HG03354 (cell line): ENCODE results near the gene CD207.
"Not testable (repeated sequence)": the region's sequence is repeated elsewhere in the genome, so short reads cannot be mapped to it uniquely, and the experiment has no call there.

Experiments used
- ATAC-seq: cut with Tn5 transposase; IDR thresholded peaks from one replicate; pipeline ENCODE4 v1.9.1; 2021; ENCODE audit warnings: mild to moderate bottlenecking; ENCODE audit not compliant: unreplicated experiment, poor library complexity, severe bottlenecking

Gene CD207

DNA sequence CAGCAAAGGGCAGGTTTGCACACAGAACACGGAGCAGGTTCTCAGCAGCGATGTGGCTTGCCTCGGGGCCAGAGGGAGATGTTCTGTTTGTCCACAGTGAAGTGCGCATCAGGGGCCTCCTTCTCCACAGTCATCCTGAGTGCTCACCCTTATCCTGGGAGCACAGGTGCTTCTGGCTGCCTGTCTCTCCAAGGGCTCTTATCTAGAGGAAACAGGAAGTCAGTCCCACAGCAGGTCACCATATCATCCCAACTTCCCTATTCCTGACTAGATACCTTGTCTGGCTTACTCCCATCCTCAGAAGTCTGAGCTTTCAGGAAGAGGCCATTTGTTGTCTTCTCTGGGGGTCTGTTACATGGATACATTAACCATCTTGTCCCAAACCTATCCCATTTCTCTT, at the start of gene CD207:
Gene CD207, minus strand, starts transcription at position 174 of the 400 bp plus-strand sequence. Its CDS starts 40 bp downstream, at position 134.
- no peak for ATAC-seq

DNA sequence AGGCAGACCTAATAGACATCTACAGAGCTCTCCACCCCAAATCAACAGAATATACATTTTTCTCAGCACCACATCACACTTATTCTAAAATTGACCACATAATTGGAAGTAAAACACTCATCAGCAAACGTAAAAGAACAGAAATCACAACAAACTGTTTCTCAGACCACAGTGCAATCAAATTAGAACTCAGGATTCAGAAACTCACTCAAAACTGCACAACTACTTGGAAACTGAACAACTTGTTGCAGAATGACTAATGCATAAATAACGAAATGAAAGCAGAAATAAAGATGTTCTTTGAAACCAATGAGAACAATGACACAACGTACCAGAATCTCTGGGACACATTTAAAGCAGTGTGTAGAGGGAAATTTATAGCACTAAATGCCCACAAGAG, 42.9 kb upstream of the CD207 start:
- not testable (repeated sequence) for ATAC-seq

DNA sequence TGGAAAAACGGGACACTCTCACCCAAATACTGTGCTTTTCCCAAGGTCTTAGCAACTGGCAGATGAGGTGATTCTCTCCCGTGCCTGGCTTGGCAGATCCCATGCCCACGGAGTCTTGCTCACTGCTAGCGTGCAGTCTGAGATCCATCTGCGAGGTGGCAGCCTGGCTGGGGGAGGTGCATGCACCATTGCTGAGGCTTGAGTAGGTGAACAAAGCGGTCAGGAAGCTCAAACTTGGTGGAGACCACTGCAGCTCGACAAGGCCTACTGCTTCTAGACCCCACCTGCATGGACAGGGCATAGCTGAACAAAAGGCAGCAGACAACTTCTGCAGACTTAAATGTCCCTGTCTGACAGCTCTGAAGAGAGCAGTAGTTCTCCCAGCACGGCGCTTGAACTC, 40.5 kb upstream of the CD207 start:
- ATAC-seq, result not testable (repeated sequence)

DNA sequence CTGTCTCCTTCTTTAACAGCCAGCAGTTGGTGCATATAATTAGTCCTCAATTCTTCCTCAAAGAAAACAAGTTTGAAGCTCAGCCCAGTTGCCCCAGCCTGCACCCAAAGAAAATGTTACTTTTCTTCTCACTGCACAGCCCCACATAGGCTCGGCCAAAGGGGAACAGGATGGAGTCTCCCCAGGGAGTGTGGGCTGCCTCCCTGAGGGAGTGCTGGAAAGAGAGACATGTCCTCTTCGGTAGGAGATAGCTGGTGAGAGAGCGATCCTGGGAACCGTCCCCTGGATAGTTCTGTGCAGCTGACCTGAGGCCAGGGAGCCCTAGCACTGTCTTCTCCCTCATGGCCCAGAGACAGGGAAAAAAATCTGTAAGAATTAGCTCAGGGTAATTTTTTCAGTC, 37.9 kb upstream of the CD207 start:
- no peak for ATAC-seq

DNA sequence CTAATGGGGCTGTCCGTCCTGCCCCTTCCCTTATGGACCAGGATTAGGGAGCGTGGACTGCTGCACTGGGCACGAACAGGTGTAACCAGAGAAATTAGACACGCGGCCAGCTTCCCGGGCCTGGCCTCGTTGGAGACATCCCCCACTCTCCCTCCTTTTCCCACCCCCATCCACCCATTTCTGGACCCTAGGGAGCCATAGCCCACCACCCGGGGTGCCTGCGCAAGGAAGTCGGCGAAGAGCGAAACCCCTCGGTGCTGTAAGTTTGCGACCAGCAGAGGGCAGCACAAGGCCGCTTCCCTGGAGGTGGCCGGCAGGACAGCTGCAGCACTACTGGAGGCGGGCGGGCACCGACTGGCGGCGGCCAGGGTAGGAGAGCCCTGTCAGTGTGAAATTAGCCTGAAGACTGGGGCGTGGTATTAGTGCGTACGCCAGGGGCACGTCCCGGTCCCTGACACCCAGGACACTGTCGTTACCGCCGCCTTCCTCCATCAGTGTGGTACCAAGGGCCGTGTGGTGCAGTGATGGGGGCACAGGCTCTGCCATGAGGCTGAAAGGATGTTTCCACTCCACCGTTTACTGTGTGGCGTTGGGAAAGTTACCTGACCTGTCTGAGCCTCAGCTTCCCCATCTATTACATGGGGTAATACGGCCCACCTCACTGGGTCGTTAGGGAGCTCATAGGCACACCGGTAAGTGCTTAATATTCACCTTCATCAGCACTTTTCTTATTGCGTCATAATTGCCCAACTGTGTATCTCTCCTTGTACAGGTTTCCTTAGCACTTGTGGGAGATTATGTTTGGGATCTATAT, 36.0 kb upstream of the CD207 start:
- peak; percentile 89 for ATAC-seq

DNA sequence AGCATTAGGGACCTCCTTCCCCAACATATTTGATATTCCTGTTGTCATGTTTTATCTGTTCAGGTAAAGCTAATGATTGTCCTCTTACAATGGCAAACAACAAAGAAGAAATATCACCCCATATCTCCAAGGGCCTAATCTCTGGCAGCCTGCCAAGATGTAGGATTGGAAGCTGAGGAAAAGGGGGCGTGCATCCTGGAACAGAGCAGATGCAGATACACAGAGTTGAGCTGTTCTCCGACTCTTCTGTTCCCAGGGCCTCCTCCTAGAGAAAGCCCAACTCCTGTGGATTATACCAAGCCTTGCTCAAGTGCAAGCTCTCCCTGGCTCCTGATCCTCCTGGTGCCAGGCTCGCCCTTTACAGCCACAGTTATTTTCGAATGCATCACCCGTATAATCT, 35.2 kb upstream of the CD207 start:
- ATAC-seq, result no peak

DNA sequence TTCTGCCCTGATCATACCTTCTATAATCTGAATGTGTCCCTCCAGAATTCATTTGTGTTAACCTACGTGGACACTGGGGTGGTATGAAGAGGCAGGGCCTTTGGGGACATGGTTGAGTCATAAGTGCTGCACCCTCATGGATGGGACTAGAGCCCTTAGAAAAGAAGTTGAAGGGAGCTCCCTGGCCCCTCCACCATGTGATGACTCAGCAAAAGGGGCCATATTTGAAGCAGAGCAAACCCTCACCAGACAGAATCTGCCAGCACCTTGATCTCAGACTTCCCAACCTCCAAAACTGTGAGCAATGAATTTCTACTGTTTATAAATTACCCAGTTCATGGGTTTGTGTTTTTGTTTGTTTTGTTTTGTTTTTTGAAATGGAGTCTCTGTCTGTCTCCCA, 33.4 kb upstream of the CD207 start:
- ATAC-seq, result no peak

DNA sequence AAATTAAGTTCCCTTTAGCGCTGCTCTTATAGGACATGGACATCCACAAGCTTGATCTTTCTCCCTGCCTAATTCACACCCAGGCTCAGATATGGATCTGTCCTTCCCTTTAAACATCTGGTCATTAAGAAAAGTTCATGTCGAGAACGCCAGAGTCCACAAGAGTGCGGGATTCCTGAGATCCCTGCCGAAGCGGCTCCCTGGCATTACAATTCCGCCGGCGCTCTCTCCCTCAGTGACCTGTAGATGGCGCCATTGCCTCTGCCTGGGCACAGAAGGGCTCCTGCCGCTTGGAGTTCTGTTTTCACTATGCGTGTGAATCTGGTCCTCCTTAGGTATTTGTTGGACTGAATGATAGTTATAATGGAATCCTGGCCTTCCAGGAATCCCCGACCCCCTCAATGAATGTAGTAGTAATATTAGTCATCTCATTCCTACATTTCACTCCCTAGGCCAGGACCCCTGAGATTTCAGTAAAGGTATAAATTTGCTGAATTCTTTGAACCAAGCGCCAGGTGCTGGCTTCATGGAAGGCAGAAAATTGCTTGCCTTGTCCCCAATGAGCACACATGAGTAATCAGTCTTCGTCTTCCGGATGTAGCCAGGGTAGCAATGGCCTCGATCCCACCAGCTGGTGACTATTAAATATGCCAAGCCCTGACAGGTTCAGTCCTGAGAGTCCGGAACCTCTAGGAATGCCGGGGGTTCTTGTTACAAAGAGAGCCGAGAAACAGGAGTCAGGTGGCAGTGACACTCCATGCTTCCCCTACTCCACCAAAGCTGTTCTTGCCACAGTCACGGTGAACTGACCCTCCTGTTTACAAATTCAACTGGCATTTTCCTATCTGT, 26.4 kb upstream of the CD207 start:
- peak; percentile 60 for ATAC-seq

DNA sequence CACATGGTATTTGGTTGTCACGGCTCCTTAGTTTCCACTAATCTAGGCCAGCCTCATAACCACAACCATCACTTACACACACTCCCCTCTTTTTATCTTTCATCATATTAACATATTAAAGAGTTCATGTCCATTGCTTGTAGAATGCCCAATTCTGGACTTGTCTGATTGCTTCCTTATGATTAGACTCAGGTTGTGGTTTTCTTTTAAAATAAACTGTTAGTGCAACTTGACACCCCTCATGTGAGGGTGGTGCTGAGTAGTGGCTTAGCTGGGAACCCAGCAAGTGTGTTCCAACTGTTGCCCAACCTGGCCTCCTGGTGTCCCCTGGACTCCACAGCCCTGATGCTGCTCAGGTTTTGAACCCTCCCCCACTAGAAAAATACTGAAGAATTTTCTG, 20.1 kb upstream of the CD207 start:
- ATAC-seq, result no peak

DNA sequence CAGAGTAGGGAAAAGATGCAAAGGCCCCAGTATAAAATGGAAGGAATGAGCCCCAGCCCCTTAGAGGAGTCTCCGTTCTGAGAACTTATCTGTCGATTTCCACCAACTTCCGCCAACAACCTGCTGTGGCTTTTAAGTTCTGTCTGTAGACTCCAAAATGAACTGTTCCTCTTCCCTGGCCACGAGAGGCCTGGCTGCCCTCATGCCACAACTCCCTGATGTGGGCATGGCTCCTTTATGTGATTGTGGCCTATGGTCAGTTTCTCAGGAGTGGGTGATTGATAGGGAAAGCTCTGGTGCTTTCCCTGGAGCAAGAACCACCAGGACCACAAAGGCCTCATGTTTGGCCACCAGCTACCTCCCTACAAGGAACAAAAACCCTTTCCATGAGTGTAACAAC, 18.8 kb upstream of the CD207 start:
- ATAC-seq, result no peak

DNA sequence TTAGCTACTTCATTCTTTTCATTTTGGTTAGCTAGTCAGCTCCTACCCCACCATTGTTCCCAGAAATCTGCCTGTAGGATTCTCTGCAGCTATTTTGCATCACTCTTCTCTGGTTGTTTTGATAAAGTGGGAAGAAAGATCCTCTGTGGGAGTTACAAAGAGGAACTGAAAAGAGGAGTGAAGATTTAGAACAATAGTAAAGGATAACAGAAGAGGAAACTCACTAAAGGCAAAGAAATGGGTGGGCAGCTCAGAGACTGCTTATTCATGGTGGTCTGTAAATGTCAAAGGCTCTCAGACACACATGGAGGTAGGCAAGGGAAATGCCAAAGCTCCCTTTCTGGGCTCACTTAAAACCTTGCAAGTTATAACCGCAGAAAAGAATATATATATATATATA, 17.2 kb upstream of the CD207 start:
- no peak for ATAC-seq

DNA sequence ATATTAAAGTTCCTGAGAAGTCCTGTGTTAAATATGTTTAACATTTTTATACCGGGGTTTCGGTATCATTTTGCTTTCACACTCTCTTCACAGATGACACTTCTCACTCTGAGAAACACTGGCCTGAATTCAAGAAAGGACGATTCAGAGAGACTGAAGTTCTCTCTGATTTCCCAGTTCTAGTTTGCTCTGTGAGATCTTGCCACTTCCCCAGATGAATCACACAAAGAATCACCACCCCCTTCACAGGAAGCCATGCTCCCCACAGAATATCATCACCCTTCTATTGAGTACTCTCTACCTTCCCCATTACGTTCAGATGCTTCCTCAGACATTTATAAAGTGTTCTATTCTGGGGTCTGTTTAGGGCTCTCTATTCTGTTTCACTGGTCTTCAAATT, 16.1 kb upstream of the CD207 start:
- no peak for ATAC-seq

DNA sequence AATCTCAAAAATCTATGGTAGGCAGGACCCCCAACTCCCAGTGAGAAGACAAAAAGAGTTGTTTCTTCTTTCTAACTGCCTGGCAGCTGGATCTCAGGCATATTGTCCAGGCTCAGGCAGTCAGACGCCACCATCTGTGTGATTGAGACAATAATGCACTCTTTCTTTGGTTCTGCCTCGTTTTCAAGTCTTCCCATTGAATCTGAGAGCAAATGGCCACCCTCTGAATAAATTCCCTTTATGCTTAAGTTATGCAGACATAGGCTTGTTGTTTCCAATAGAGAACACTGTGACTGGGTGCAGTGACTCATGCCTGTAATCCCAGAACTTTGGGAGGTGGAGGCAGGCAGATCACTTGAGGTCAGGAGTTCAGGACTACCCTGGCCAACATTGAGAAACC, 15.3 kb upstream of the CD207 start:
- ATAC-seq, result no peak

DNA sequence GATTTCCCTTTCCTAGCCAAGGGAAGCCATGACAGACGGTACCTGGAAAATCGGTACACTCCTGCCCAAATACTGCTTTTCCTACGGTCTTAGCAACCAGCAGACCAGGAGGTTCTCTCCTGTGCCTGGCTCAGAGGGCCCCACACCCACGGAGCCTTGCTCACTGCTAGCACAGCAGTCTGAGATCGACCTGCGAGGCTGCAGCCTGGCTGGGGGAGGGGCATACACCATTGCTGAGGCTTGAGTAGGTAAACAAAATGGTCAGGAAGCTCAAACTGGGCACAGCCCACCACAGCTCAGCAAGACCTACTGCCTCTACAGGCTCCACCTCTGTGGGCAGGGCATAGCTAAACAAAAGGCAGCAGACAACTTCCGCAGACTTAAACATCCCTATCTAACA, 6.8 kb upstream of the CD207 start:
- ATAC-seq, result no peak

DNA sequence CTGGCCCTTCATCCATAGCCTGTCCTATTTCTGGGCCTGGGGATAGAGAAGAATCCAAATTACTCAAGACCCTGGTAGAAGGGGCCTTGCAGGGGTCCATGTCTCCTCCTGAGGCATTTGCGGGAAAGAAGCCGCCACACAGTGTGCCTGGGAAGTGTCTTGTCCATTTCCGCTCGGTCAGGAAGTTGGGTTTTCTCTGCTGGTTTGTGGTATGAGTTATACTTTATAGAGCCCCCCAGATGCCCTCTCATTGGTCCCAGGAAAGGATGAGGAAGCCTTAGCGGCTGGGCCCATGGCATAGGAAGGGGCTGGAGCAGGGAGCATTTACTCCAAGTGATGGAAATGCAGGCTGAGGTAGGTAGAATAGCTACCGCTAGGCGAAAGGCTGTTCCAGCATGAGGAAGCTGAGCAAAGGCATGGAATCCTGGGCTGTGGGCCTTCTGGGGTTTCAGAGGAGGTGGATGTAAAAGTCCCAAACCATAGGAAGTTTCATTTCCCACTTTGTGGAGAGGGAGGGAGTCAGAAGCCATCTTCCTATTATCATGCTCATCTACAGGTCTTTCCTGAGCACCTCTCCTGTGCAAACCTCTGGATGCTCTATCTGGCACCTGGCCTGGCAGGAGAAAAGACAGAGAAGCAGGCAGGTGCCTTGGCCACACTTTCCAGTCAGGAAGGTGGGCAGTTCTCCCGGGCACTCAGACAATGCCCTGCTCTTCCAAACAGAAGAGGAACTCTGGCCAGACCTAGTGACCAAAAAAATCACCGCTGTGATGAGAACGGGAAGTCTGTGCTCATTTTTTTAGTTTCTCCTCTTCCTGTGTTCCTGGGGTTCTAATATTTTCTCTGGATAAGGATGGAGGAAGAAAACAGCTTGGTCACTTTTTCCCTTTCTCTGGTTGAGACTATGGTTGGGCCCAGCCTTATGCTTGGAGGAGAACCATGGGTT, 2.6 kb upstream of the CD207 start:
- ATAC-seq, result no peak

DNA sequence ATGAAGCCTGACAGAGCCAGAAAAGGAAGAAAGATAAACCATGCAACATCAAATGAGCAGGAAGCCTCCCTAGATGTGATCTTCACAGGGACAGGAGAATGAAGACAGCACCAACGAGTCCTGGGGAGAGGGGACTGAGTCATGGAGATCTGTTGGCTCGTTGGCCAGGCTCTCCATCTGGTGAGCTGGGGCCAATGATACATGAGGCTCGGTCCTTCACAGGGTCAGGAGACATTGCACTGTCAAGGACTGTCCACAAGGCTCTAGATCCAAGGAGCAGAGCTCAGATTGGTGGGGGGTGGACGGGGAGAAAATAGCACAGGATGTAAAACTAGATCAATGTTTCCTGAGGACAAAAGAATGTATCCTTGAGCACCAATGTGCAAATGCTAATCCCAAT, 735 bp downstream of the CD207 start:
- no peak for ATAC-seq

DNA sequence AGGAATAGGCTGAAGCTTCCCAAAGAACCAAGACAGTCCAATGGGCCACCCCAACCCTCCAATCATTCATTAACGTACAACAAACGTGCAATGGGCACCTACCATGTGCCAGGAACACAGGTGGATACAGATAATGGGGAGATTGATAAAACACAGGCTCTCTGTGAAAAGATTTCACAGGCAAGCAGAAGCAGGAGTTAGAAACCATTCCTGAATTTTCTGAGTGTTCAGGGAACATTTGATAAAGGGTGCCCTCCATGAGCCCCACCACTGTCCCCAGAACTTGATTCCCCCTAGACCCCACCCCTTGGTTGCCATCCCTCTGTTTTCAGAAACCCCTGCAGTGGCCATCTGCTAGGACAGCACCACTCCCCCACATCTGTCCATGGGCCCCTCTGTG, 1.5 kb downstream of the CD207 start:
- ATAC-seq, result no peak

DNA sequence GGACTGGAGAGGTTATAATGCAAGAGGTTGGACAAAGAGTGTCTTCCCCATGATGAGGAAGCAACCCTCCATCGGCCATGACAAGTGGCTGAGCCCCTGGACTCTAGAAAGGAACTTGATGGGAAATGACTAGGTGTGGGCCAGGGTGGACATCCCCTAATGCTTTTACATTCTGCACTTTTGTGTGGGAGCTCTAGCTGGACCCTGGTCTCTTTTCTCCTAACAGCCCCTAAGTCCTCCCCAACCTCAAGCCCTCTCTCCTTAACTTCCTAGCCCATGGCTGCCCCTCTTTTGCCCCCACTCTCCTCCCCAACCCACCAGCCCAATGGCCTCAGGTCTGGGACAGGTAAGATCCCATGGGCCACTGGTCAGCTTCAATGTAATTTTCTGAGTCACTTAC, 2.4 kb downstream of the CD207 start:
- no peak for ATAC-seq

DNA sequence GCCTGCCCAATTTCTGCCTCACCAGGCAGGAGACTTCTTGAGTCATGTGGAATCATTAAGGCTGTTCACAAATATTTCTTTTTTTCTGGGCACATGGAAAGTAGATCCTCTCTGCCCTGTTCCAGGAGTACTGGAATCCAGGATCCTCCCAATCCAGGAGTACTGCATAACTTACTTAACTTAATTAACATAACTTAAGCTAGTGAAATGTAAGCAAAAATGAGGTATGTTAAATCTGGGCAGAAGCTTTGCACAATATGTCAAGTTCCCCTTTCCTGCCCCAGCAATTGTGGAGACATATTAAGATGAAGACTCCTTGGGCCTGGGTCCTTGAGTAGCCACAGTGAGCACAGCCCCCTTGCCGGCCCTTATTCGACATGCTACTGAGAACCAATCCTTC, 3.2 kb downstream of the CD207 start:
- no peak for ATAC-seq

DNA sequence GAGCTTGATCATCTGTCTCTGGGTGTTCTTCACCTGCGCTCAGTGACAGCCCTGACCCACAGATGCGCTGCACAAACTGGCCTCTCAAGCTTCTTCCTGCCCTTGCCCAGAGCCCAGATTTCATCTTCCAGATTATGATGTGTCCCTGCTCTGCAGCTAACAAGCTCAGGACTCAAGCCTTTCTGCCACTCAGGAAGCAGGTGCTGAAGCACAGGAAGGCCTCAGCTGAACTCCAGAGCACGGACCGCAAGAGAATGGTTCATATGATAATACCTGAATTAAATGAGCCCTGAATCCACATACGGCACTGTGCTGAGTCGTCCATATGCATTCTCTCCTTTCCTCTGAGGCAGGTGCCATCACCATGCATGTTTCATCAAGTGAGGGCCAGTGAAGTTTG, 3.8 kb downstream of the CD207 start:
- ATAC-seq, result no peak
